Fibroblast of the aortic adventitia (primary cell): ENCODE results near the gene CSF2. TPM values are rescaled to one million over a fixed set of nuclear protein-coding genes. Genes with fewer than 3 reads are reported as not detected.

ENCODE experiments used
- DNase-seq: peaks from one replicate; pipeline ENCODE4 v3.0.0-alpha.2; 2010; ENCODE audit warnings: low read depth
- H3K4me3 ChIP-seq: 2 replicates; pipeline ENCODE4 v1.5.1; 2011; ENCODE audit warnings: low read depth, mild to moderate bottlenecking, control low read depth, low read length, moderate library complexity
- CTCF ChIP-seq: IDR thresholded peaks from 2 replicates; pipeline ENCODE4 v1.5.1; 2011; ENCODE audit warnings: mild to moderate bottlenecking, low read length, control low read depth, inconsistent platforms; ENCODE audit not compliant: insufficient read depth
- total RNA-seq: library from RNA; depleted of rRNA; stranded (reverse); fragments of >200 nt; gene quantifications from 2 replicates; pipeline ENCODE4 v1.2.3, GENCODE V29; 2012; ENCODE audit warnings: low replicate concordance

The CSF2 gene
- total RNA-seq, 1 donor: not detected

- DNase-seq: no peak
- no peak overlapping the region for H3K4me3 ChIP-seq
- TF ChIP-seq CTCF: no peak
Observed at GRCh38 chr5:132067451-132067850, 6.1 kb upstream of the CSF2 start.

GRCh38 chr5:132067941-132068808 is 5.4 kb upstream of the CSF2 start:
- no peak for TF ChIP-seq CTCF
- no peak for DNase-seq
- no peak overlapping the region for H3K4me3 ChIP-seq

GRCh38 chr5:132069561-132069960 is 4.0 kb upstream of the CSF2 start:
- no peak for TF ChIP-seq CTCF
- no peak for DNase-seq
- no peak overlapping the region for H3K4me3 ChIP-seq

GRCh38 chr5:132069994-132070393 is 3.6 kb upstream of the CSF2 start:
- no peak for DNase-seq
- no peak for TF ChIP-seq CTCF
- H3K4me3 ChIP-seq: no peak overlapping the region

- no peak overlapping the region for H3K4me3 ChIP-seq
- DNase-seq: peak; percentile 25
- TF ChIP-seq CTCF: no peak
Observed at GRCh38 chr5:132070460-132071337, 2.9 kb upstream of the CSF2 start.

- DNase-seq: no peak
- TF ChIP-seq CTCF: no peak
Observed at GRCh38 chr5:132071338-132071707, 2.3 kb upstream of the CSF2 start.

More at GRCh38 chr5:132071338-132071707, 2.3 kb upstream of the CSF2 start:
- no peak overlapping the region for H3K4me3 ChIP-seq
